ENCODE measurements around the gene CHD8. TPM values are rescaled to one million over a fixed set of nuclear protein-coding genes. Genes with fewer than 3 reads are reported as not detected.

The CHD8 gene
- total and polyA plus RNA-seq, 2 of the 13 experiments (the other 11 are each of a cell fraction or from before 2014, with no cell fraction given): 35.1 to 79.6 TPM

DNA sequence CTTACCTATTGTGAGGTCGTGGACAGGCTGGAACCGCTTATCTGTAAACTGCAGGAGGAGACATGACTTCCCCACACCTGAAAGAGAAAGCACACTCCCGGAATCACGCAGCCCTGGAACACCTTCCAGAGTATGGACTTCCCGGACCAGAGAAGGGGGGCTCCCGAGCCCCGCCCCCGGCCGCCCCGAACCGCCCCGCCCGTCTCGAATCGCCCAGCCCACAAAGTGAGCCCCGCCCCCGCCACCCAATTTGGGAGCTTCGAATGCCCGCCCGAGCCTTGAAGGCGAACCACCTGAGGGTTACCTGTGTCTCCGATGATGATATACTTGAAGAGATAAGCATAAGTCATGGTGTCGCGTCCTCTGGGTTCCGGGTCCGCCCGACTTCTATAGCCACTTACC lies 20.6 kb upstream of the CHD8 start (continued):
- TF ChIP-seq, protein P1, sequence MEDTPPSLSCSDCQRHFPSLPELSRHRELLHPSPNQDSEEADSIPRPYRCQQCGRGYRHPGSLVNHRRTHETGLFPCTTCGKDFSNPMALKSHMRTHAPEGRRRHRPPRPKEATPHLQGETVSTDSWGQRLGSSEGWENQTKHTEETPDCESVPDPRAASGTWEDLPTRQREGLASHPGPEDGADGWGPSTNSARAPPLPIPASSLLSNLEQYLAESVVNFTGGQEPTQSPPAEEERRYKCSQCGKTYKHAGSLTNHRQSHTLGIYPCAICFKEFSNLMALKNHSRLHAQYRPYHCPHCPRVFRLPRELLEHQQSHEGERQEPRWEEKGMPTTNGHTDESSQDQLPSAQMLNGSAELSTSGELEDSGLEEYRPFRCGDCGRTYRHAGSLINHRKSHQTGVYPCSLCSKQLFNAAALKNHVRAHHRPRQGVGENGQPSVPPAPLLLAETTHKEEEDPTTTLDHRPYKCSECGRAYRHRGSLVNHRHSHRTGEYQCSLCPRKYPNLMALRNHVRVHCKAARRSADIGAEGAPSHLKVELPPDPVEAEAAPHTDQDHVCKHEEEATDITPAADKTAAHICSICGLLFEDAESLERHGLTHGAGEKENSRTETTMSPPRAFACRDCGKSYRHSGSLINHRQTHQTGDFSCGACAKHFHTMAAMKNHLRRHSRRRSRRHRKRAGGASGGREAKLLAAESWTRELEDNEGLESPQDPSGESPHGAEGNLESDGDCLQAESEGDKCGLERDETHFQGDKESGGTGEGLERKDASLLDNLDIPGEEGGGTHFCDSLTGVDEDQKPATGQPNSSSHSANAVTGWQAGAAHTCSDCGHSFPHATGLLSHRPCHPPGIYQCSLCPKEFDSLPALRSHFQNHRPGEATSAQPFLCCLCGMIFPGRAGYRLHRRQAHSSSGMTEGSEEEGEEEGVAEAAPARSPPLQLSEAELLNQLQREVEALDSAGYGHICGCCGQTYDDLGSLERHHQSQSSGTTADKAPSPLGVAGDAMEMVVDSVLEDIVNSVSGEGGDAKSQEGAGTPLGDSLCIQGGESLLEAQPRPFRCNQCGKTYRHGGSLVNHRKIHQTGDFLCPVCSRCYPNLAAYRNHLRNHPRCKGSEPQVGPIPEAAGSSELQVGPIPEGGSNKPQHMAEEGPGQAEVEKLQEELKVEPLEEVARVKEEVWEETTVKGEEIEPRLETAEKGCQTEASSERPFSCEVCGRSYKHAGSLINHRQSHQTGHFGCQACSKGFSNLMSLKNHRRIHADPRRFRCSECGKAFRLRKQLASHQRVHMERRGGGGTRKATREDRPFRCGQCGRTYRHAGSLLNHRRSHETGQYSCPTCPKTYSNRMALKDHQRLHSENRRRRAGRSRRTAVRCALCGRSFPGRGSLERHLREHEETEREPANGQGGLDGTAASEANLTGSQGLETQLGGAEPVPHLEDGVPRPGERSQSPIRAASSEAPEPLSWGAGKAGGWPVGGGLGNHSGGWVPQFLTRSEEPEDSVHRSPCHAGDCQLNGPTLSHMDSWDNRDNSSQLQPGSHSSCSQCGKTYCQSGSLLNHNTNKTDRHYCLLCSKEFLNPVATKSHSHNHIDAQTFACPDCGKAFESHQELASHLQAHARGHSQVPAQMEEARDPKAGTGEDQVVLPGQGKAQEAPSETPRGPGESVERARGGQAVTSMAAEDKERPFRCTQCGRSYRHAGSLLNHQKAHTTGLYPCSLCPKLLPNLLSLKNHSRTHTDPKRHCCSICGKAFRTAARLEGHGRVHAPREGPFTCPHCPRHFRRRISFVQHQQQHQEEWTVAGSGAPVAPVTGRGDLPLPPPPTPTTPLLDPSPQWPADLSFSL (CRISPR knock-in tag; IDR thresholded peaks at IDR 0.05): no peak
- no peak for TF ChIP-seq KDM5B (CRISPR knock-in tag; IDR thresholded peaks at IDR 0.05; ENCODE audit: borderline replicate concordance)
- TF ChIP-seq FOXJ3 (CRISPR knock-in tag; IDR thresholded peaks at IDR 0.05; ENCODE audit: borderline replicate concordance): no peak
- TF ChIP-seq KLF12 (CRISPR knock-in tag; IDR thresholded peaks at IDR 0.05; ENCODE audit: borderline replicate concordance): no peak
- TF ChIP-seq MBD4 (IDR thresholded peaks at IDR 0.05; ENCODE audit: borderline replicate concordance, low read length): no peak
- TF ChIP-seq ZNF572 (CRISPR knock-in tag; IDR thresholded peaks at IDR 0.05): no peak
- no peak for TF ChIP-seq RELA (CRISPR knock-in tag; IDR thresholded peaks at IDR 0.05)
- TF ChIP-seq ZNF343 (CRISPR knock-in tag; IDR thresholded peaks at IDR 0.05): no peak
- TF ChIP-seq, protein P2, sequence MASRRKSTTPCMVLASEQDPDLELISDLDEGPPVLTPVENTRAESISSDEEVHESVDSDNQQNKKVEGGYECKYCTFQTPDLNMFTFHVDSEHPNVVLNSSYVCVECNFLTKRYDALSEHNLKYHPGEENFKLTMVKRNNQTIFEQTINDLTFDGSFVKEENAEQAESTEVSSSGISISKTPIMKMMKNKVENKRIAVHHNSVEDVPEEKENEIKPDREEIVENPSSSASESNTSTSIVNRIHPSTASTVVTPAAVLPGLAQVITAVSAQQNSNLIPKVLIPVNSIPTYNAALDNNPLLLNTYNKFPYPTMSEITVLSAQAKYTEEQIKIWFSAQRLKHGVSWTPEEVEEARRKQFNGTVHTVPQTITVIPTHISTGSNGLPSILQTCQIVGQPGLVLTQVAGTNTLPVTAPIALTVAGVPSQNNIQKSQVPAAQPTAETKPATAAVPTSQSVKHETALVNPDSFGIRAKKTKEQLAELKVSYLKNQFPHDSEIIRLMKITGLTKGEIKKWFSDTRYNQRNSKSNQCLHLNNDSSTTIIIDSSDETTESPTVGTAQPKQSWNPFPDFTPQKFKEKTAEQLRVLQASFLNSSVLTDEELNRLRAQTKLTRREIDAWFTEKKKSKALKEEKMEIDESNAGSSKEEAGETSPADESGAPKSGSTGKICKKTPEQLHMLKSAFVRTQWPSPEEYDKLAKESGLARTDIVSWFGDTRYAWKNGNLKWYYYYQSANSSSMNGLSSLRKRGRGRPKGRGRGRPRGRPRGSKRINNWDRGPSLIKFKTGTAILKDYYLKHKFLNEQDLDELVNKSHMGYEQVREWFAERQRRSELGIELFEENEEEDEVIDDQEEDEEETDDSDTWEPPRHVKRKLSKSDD (CRISPR knock-in tag; IDR thresholded peaks at IDR 0.05; ENCODE audit: low read depth): no peak
- no peak for TF ChIP-seq SP1 (IDR thresholded peaks at IDR 0.05)
- TF ChIP-seq SP1 (CRISPR knock-in tag; IDR thresholded peaks at IDR 0.05): peak; percentile 57; the same call in 1 of the 2 replicates
- TF ChIP-seq ZSCAN21 (CRISPR knock-in tag; IDR thresholded peaks at IDR 0.05; ENCODE audit: borderline replicate concordance): no peak
- TF ChIP-seq ZNF160 (CRISPR knock-in tag; IDR thresholded peaks at IDR 0.05): no peak
- TF ChIP-seq, protein P3, sequence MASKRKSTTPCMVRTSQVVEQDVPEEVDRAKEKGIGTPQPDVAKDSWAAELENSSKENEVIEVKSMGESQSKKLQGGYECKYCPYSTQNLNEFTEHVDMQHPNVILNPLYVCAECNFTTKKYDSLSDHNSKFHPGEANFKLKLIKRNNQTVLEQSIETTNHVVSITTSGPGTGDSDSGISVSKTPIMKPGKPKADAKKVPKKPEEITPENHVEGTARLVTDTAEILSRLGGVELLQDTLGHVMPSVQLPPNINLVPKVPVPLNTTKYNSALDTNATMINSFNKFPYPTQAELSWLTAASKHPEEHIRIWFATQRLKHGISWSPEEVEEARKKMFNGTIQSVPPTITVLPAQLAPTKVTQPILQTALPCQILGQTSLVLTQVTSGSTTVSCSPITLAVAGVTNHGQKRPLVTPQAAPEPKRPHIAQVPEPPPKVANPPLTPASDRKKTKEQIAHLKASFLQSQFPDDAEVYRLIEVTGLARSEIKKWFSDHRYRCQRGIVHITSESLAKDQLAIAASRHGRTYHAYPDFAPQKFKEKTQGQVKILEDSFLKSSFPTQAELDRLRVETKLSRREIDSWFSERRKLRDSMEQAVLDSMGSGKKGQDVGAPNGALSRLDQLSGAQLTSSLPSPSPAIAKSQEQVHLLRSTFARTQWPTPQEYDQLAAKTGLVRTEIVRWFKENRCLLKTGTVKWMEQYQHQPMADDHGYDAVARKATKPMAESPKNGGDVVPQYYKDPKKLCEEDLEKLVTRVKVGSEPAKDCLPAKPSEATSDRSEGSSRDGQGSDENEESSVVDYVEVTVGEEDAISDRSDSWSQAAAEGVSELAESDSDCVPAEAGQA (IDR thresholded peaks at IDR 0.05; ENCODE audit: low read depth): no peak
- TF ChIP-seq, protein P3 (CRISPR knock-in tag; IDR thresholded peaks at IDR 0.05; ENCODE audit: borderline replicate concordance): no peak
- no peak for TF ChIP-seq TBL1XR1 (IDR thresholded peaks at IDR 0.05; ENCODE audit: borderline replicate concordance, low read length, partially characterized antibody)
